H1 (cell line): ENCODE results near the gene VCP. TPM values are rescaled to one million over a fixed set of nuclear protein-coding genes. Genes with fewer than 3 reads are reported as not detected.

ENCODE experiments used
- CTCF ChIA-PET: fragments of 300-600 bp; sonication (Branson Sonifier 250); formaldehyde crosslinking; loops from one replicate; lab custom pipeline; 2021; ENCODE audit not compliant: partially characterized antibody; lab: Charles Lee
- POLR2A ChIA-PET: fragments of 300-600 bp; sonication (Branson Sonifier 250); formaldehyde crosslinking; loops from one replicate; lab custom pipeline; 2021; ENCODE audit warnings: inconsistent platforms; ENCODE audit not compliant: partially characterized antibody; lab: Charles Lee
- DNase-seq, 2 experiments: peaks; one replicate each; pipeline versions ENCODE4 v3.0.0 to v3.0.0-alpha.2; 2010 to 2022; ENCODE audit warnings: low spot score in 2 of 2, low read depth in 1 of 2, mixed read lengths in 1 of 2
- FAIRE-seq: peaks from 2 replicates; lab custom pipeline; 2011; peaks lifted over from hg19 to GRCh38; lab: Jason Lieb, UNC
- H2AFZ ChIP-seq: 2 replicates; pipeline ENCODE4 v1.8.1; 2012; ENCODE audit warnings: low read length, inconsistent platforms
- H2AK5ac ChIP-seq: 2 replicates; pipeline ENCODE4 v1.6.1; 2013; ENCODE audit warnings: low read depth, low read length
- H2BK120ac ChIP-seq: replicated peaks from 2 replicates; pipeline ENCODE3; 2013; ENCODE audit warnings: low read depth, low read length, inconsistent platforms
- H2BK12ac ChIP-seq: 2 replicates; pipeline ENCODE4 v1.6.1; 2013; ENCODE audit warnings: low read depth, low read length
- H2BK15ac ChIP-seq: 2 replicates; pipeline ENCODE4 v1.6.1; 2013; ENCODE audit warnings: low read length
- H2BK20ac ChIP-seq: 2 replicates; pipeline ENCODE4 v1.6.1; 2013; ENCODE audit warnings: low read length
- H2BK5ac ChIP-seq: 2 replicates; pipeline ENCODE4 v1.6.1; 2013; ENCODE audit warnings: low read depth, low read length
- H3K14ac ChIP-seq: 2 replicates; pipeline ENCODE4 v1.6.1; 2013; ENCODE audit warnings: inconsistent platforms; ENCODE audit not compliant: insufficient read length
- H3K18ac ChIP-seq: 2 replicates; pipeline ENCODE4 v1.6.1; 2013; ENCODE audit warnings: low read length; ENCODE audit errors: extremely low read depth
- H3K23ac ChIP-seq: 2 replicates; pipeline ENCODE4 v1.6.1; 2013; ENCODE audit warnings: inconsistent platforms; ENCODE audit not compliant: insufficient read length
- H3K23me2 ChIP-seq: 2 replicates; pipeline ENCODE4 v1.6.1; 2013; ENCODE audit warnings: low read depth, low read length
- H3K27ac ChIP-seq: 2 replicates; pipeline ENCODE4 v1.6.1; 2011; ENCODE audit warnings: low read depth, low read length, inconsistent platforms
- H3K27me3 ChIP-seq, 4 experiments: replicated peaks in 1 of 4; 1 replicate in 1 of 4; 2 replicates in 3 of 4; pipeline versions ENCODE4 v1.6.1 to v1.8.1; 2011 to 2013; ENCODE audit warnings: low read length in 3 of 4, mild to moderate bottlenecking in 3 of 4, inconsistent platforms in 2 of 4, mixed read lengths in 2 of 4, moderate library complexity in 1 of 4; ENCODE audit not compliant: control insufficient read depth in 3 of 4, insufficient read depth in 3 of 4; ENCODE audit errors: extremely low read depth in 1 of 4
- H3K36me3 ChIP-seq, 4 experiments: 2 replicates each; pipeline versions ENCODE4 v1.6.1 to v1.8.1; 2011 to 2013; ENCODE audit warnings: mild to moderate bottlenecking in 4 of 4, low read length in 3 of 4, moderate library complexity in 2 of 4, control low read depth in 1 of 4, inconsistent platforms in 1 of 4; ENCODE audit not compliant: insufficient read depth in 4 of 4, control insufficient read depth in 2 of 4
- H3K4ac ChIP-seq: replicated peaks from 2 replicates; pipeline ENCODE3; 2013; ENCODE audit warnings: low read length, low read depth, mixed read lengths, inconsistent platforms; ENCODE audit not compliant: insufficient read length
- H3K4me1 ChIP-seq, 4 experiments: replicated peaks in 1 of 4; 1 replicate in 1 of 4; 2 replicates in 3 of 4; pipeline versions ENCODE4 v1.6.1 to v1.8.1; 2011 to 2013; ENCODE audit warnings: low read length in 3 of 4, inconsistent platforms in 2 of 4, mixed read lengths in 1 of 4; ENCODE audit not compliant: insufficient read depth in 4 of 4, control insufficient read depth in 3 of 4
- H3K4me2 ChIP-seq, 2 experiments: 2 replicates each; pipeline versions ENCODE4 v1.6.1 to v1.8.1; 2011 to 2013; ENCODE audit warnings: low read depth in 2 of 2, low read length in 2 of 2, control low read depth in 1 of 2, inconsistent platforms in 1 of 2, mild to moderate bottlenecking in 1 of 2; ENCODE audit not compliant: insufficient read depth in 1 of 2
- H3K4me3 ChIP-seq, 4 experiments: fragments of 200-600, 300-600 bp in 1 of 4; sonication (generic), shearing (Covaris generic), sonication (Bioruptor Twin) in 1 of 4; 2 replicates each; pipeline versions ENCODE4 v1.5.1 to v1.8.1; 2011 to 2016; ENCODE audit warnings: low read length in 4 of 4, low read depth in 3 of 4, control low read depth in 2 of 4, inconsistent platforms in 2 of 4, mild to moderate bottlenecking in 2 of 4, mixed read lengths in 1 of 4, moderate library complexity in 1 of 4; ENCODE audit not compliant: insufficient read depth in 2 of 4; ENCODE audit errors: extremely low read depth in 1 of 4
- H3K56ac ChIP-seq: replicated peaks from 2 replicates; pipeline ENCODE3; 2013; ENCODE audit warnings: low read depth, mild to moderate bottlenecking, mixed read lengths, low read length, inconsistent platforms; ENCODE audit not compliant: insufficient read length
- H3K79me1 ChIP-seq: 2 replicates; pipeline ENCODE4 v1.6.1; 2013; ENCODE audit warnings: low read depth, low read length, control low read depth
- H3K79me2 ChIP-seq, 2 experiments: 2 replicates each; pipeline versions ENCODE4 v1.6.1 to v1.8.1; 2012 to 2013; ENCODE audit warnings: low read length in 2 of 2, mild to moderate bottlenecking in 2 of 2, inconsistent platforms in 1 of 2; ENCODE audit not compliant: insufficient read depth in 2 of 2, control insufficient read depth in 1 of 2
- H3K9ac ChIP-seq, 4 experiments: replicated peaks in 1 of 4; 1 replicate in 1 of 4; 2 replicates in 3 of 4; pipeline versions ENCODE4 v1.6.1 to v1.8.1; 2011 to 2013; ENCODE audit warnings: low read depth in 3 of 4, low read length in 3 of 4, control low read depth in 2 of 4, mild to moderate bottlenecking in 2 of 4, moderate library complexity in 2 of 4, inconsistent platforms in 1 of 4; ENCODE audit errors: extremely low read depth in 1 of 4
- H3K9me3 ChIP-seq, 2 experiments: 2 replicates each; pipeline versions ENCODE4 v1.6.1 to v1.8.1; 2012 to 2013; ENCODE audit warnings: mild to moderate bottlenecking in 2 of 2, moderate library complexity in 2 of 2, control low read depth in 1 of 2, inconsistent platforms in 1 of 2, low read depth in 1 of 2, low read length in 1 of 2, mixed read lengths in 1 of 2; ENCODE audit not compliant: insufficient read depth in 2 of 2
- H4K20me1 ChIP-seq, 2 experiments: replicated peaks in 1 of 2; 2 replicates each; pipeline versions ENCODE3 to v1.8.1; 2011 to 2013; ENCODE audit warnings: inconsistent platforms in 2 of 2, low read length in 2 of 2, mild to moderate bottlenecking in 1 of 2; ENCODE audit not compliant: insufficient read depth in 2 of 2, control insufficient read depth in 1 of 2
- H4K5ac ChIP-seq: 2 replicates; pipeline ENCODE4 v1.6.1; 2013; ENCODE audit warnings: low read length, low read depth, mixed read lengths, inconsistent platforms; ENCODE audit not compliant: insufficient read length
- H4K8ac ChIP-seq: 2 replicates; pipeline ENCODE4 v1.8.0; 2013; ENCODE audit warnings: mild to moderate bottlenecking, moderate library complexity, low read length, inconsistent platforms; ENCODE audit not compliant: insufficient read depth; ENCODE audit errors: extremely low read depth
- H4K91ac ChIP-seq: replicated peaks from 2 replicates; pipeline ENCODE3; 2013; ENCODE audit warnings: low read length, mixed read lengths, inconsistent platforms; ENCODE audit not compliant: insufficient read length
- BRCA1 ChIP-seq: IDR thresholded peaks from 2 replicates; pipeline ENCODE4 v1.6.1; 2012; ENCODE audit warnings: low read depth, low read length, improper control_type of control experiment
- KDM5A ChIP-seq: fragments of 200-600 bp; IDR thresholded peaks from 2 replicates; pipeline ENCODE4 v1.7.1; 2012; ENCODE audit warnings: mild to moderate bottlenecking, low read length, inconsistent platforms, mixed read lengths
- SP1 ChIP-seq: IDR thresholded peaks from 2 replicates; pipeline ENCODE4 v1.6.1; 2011; ENCODE audit warnings: low read depth, low read length
- SP2 ChIP-seq: IDR thresholded peaks from 2 replicates; pipeline ENCODE4 v1.6.1; 2012; ENCODE audit warnings: mild to moderate bottlenecking, low read length, inconsistent platforms
- WGBS, 2 experiments: shearing (Covaris generic) in 1 of 2; methylation state at CpG; one replicate each; pipeline versions ENCODE4 v1.1.6 to v1.1.7; 2013 to 2015; ENCODE audit warnings: low lambda C conversion rate in 2 of 2, mixed read lengths in 2 of 2, inconsistent platforms in 1 of 2, low coverage in 1 of 2, missing lambda C conversion rate in 1 of 2; ENCODE audit not compliant: insufficient replicate concordance in 2 of 2, insufficient coverage in 1 of 2, insufficient read length in 1 of 2; ENCODE audit errors: extremely low coverage in 1 of 2, missing lambda C conversion rate in 1 of 2; 5-methylcytosine and 5-hydroxymethylcytosine counted together
- polyA plus RNA-seq, 7 experiments: library from polyadenylated mRNA; depleted of rRNA in 3 of 7; stranded (reverse) in 5 of 7; unstranded in 2 of 7; fragments of >200 nt in 5 of 7; fragments of 200-250 nt in 2 of 7; gene quantifications; 1 replicate in 5 of 7; 2 replicates in 1 of 7; 4 replicates in 1 of 7; pipeline versions ENCODE4 v1.2.1 to v1.2.3, GENCODE V29; 2011 to 2013; ENCODE audit warnings: missing spikeins in 2 of 7, mixed read lengths in 2 of 7
- total RNA-seq: library from RNA; stranded (reverse); fragmentation: NEBNext Ultra II Directional; extraction: Animal tissue kit (Norgen Biotek cat#: 25700); gene quantifications from 2 replicates; pipeline ENCODE4 v1.2.1, GENCODE V29; 2021

Gene VCP
- total and polyA plus RNA-seq, 2 of the 8 experiments (the other 6 are each of a cell fraction or from before 2014, with no cell fraction given): 173 to 375 TPM

DNA sequence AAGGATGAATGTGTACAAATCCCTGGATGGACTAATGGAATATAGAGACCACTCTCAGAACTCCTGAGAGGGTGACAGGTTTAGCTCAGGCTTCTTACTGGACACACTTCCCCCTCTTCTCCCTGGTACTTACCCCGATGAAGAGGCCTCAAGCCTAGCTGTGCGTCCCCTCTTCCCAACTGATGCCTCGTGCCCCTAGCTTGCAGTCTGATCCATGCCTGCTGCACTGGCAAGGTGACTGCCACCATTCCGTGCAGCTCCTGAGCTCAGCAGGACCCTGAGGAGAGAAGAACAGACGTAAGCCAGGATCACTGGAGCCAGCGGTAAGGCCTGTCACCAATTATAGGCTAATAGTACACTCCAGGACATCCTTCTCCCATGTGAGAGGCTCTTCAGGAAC lies 36.0 kb upstream of the VCP start:
- H2AFZ ChIP-seq: no peak overlapping the region
- H3K18ac ChIP-seq: no peak overlapping the region
- no peak overlapping the region for H3K4me2 ChIP-seq
- H3K23ac ChIP-seq: no peak overlapping the region
- no peak overlapping the region for H2AK5ac ChIP-seq
- peaks cover 0 to 5% (median 1%) of the 10 kb centered on the region in 4 experiments; a peak in 3 of 8 replicates for H3K36me3 ChIP-seq
- H3K27ac ChIP-seq: no peak overlapping the region
- no peaks in the 10 kb centered on the region for H3K27me3 ChIP-seq
- no peak overlapping the region for H4K5ac ChIP-seq
- H2BK15ac ChIP-seq: no peak overlapping the region
- H2BK12ac ChIP-seq: no peak overlapping the region
- peaks cover 7% of the 10 kb centered on the region; the same call in 1 of the 2 replicates for H3K23me2 ChIP-seq
- H4K8ac ChIP-seq: no peak overlapping the region
- H3K14ac ChIP-seq: no peak overlapping the region
- ChIA-PET POLR2A (interaction anchor here (1.6 to 10.3 kb wide), 2 partner anchors 8 to 36 kb away, joined by 7 to 151 read pairs; partner anchors contain the start of genes PIGO, STOML2 and VCP), CTCF (no interaction called here)
- H3K9me3 ChIP-seq: no peaks in the 10 kb centered on the region
- H3K4me1 ChIP-seq: peaks cover 0 to 14% (median 5%) of the 10 kb centered on the region in 4 experiments; a peak in 6 of 7 replicates
- no peaks in the 10 kb centered on the region; a peak in 1 of 4 replicates for H3K79me2 ChIP-seq
- no peak overlapping the region for H3K4me3 ChIP-seq
- WGBS, 2 experiments: 79% methylated on average over 6 of the region's 6 CpGs; no CpG with 5 or more reads in 1 of the 2 experiments
- no peak overlapping the region for H4K91ac ChIP-seq
- H2BK20ac ChIP-seq: no peak overlapping the region
- H3K79me1 ChIP-seq: no peaks in the 10 kb centered on the region
- no peak overlapping the region for H2BK5ac ChIP-seq
- no peak overlapping the region for H3K56ac ChIP-seq
- no peak overlapping the region for H2BK120ac ChIP-seq
- DNase-seq (no peak), FAIRE-seq (no peak)
- no peak overlapping the region for H3K4ac ChIP-seq
- H4K20me1 ChIP-seq: peaks cover 4 to 6% of the 10 kb centered on the region in 2 experiments
- H3K9ac ChIP-seq: no peak overlapping the region
- no peak for TF ChIP-seq SP1
- TF ChIP-seq SP2: no peak
- TF ChIP-seq KDM5A: no peak
- TF ChIP-seq BRCA1: no peak
